Endodermal cell (in vitro differentiated cells): ENCODE measurements around the gene OTUD7B. TPM values are rescaled to one million over a fixed set of nuclear protein-coding genes. Genes with fewer than 3 reads are reported as not detected.

Experiments
- DNase-seq: peaks from one replicate; pipeline ENCODE4 v3.0.0-alpha.2; 2017
- H3K27ac ChIP-seq: 2 replicates; pipeline ENCODE4 v1.5.1; 2013; ENCODE audit warnings: mild to moderate bottlenecking, low read depth, low read length, moderate library complexity
- H3K27me3 ChIP-seq: 2 replicates; pipeline ENCODE4 v1.6.1; 2013; ENCODE audit warnings: mild to moderate bottlenecking, low read length, moderate library complexity; ENCODE audit not compliant: insufficient read depth, control insufficient read depth, poor library complexity, severe bottlenecking
- H3K36me3 ChIP-seq: 2 replicates; pipeline ENCODE4 v1.7.0; 2013; ENCODE audit warnings: mild to moderate bottlenecking, low read length, moderate library complexity; ENCODE audit not compliant: control insufficient read depth, insufficient read depth
- H3K4me1 ChIP-seq: one replicate; pipeline ENCODE4 v1.7.0; 2013; ENCODE audit warnings: low read length; ENCODE audit not compliant: control insufficient read depth, insufficient read depth
- H3K4me3 ChIP-seq: 2 replicates; pipeline ENCODE4 v1.5.1; 2013; ENCODE audit warnings: mild to moderate bottlenecking, low read length, moderate library complexity
- H3K9ac ChIP-seq: 2 replicates; pipeline ENCODE4 v1.6.1; 2013; ENCODE audit warnings: mild to moderate bottlenecking, low read length, moderate library complexity; ENCODE audit not compliant: poor library complexity, severe bottlenecking; ENCODE audit errors: extremely low read depth
- H3K9me3 ChIP-seq: 2 replicates; pipeline ENCODE4 v1.6.1; 2013; ENCODE audit warnings: mild to moderate bottlenecking, low read length, moderate library complexity; ENCODE audit not compliant: control insufficient read depth
- H3K27ac Mint-ChIP-seq: 2 replicates; pipeline ENCODE4 v1.8.0; 2020; ENCODE audit warnings: mixed read lengths
- H3K27me3 Mint-ChIP-seq: 2 replicates; pipeline ENCODE4 v1.8.0; 2021; ENCODE audit warnings: mild to moderate bottlenecking, mixed read lengths; ENCODE audit not compliant: insufficient read depth
- H3K36me3 Mint-ChIP-seq: 2 replicates; pipeline ENCODE4 v1.8.0; 2020; ENCODE audit warnings: low read depth, mixed read lengths
- H3K4me1 Mint-ChIP-seq: 2 replicates; pipeline ENCODE4 v1.8.0; 2020; ENCODE audit warnings: mixed read lengths
- H3K4me3 Mint-ChIP-seq: 2 replicates; pipeline ENCODE4 v1.8.0; 2020; ENCODE audit warnings: mild to moderate bottlenecking, moderate library complexity, mixed read lengths
- H3K9me3 Mint-ChIP-seq: 2 replicates; pipeline ENCODE4 v1.8.0; 2020; ENCODE audit warnings: mild to moderate bottlenecking, mixed read lengths
- CTCF ChIP-seq: fragments of 200-600 bp; sonication (generic); conservative IDR thresholded peaks from 2 replicates; pipeline ENCODE4 v1.5.0; 2021; ENCODE audit warnings: antibody characterized with exemption, mild to moderate bottlenecking
- WGBS, 2 experiments: methylation state at CpG; one replicate each; pipeline versions ENCODE4 v1.1.5 to v1.1.7; 2013; ENCODE audit warnings: missing lambda C conversion rate in 2 of 2, mixed read lengths in 1 of 2; ENCODE audit not compliant: insufficient coverage in 1 of 2, insufficient read length in 1 of 2; 5-methylcytosine and 5-hydroxymethylcytosine counted together
- total RNA-seq, 2 donors: library from RNA; stranded (reverse); fragmentation: NEBNext Ultra II Directional in 1 of 2; extraction: Animal tissue kit (Norgen Biotek cat#: 25700) in 1 of 2; gene quantifications; 2 replicates in 1 of 2; 3 replicates in 1 of 2; pipeline ENCODE4 v1.2.1, GENCODE V29; 2021

Gene OTUD7B
- total RNA-seq, 2 donors from 2014 or later, result 26.6 to 31.1 TPM

GRCh38 chr1:149966405-149966804 lies 44.1 kb downstream of the OTUD7B start:
- no peaks in the 10 kb centered on the region for H3K27me3 Mint-ChIP-seq
- no peaks in the 10 kb centered on the region for H3K4me1 Mint-ChIP-seq
- no peak for TF ChIP-seq CTCF
- H3K4me3 Mint-ChIP-seq, result no peak overlapping the region
- Histone ChIP-seq H3K9ac (no peak overlapping the region), H3K9me3 (no peaks in the 10 kb centered on the region), H3K4me3 (no peak overlapping the region), H3K27ac (no peak overlapping the region), H3K4me1 (no peaks in the 10 kb centered on the region), H3K27me3 (no peaks in the 10 kb centered on the region), H3K36me3 (peaks cover 71% of the 10 kb centered on the region)
- H3K36me3 Mint-ChIP-seq, result peaks cover 59% of the 10 kb centered on the region
- no peak for DNase-seq
- H3K9me3 Mint-ChIP-seq, result no peaks in the 10 kb centered on the region
- H3K27ac Mint-ChIP-seq, result no peak overlapping the region
- 80% methylated on average over 1 of the region's 1 CpG; no CpG with 5 or more reads in 1 of the 2 experiments for WGBS, 2 experiments

- Histone ChIP-seq H3K9me3 (no peaks in the 10 kb centered on the region), H3K27ac (no peak overlapping the region), H3K4me3 (no peak overlapping the region), H3K27me3 (no peaks in the 10 kb centered on the region), H3K9ac (no peak overlapping the region), H3K4me1 (no peaks in the 10 kb centered on the region), H3K36me3 (peaks cover 70% of the 10 kb centered on the region)
- WGBS, 2 experiments, result 94 to 97% methylated on average over 3 of the region's 3 CpGs
- no peak for DNase-seq
- no peak overlapping the region for H3K27ac Mint-ChIP-seq
- H3K9me3 Mint-ChIP-seq, result no peaks in the 10 kb centered on the region
- no peaks in the 10 kb centered on the region for H3K4me1 Mint-ChIP-seq
- no peaks in the 10 kb centered on the region for H3K27me3 Mint-ChIP-seq
- H3K4me3 Mint-ChIP-seq, result no peak overlapping the region
- TF ChIP-seq CTCF, result no peak
- peaks cover 59% of the 10 kb centered on the region for H3K36me3 Mint-ChIP-seq
These were observed 45.1 kb downstream of the OTUD7B start for GRCh38 chr1:149965440-149965839.

GRCh38 chr1:149963358-149963757 lies 47.2 kb downstream of the OTUD7B start:
- no peak overlapping the region for H3K4me3 ChIP-seq
- 97 to 100% methylated on average over 2 to 3 of the region's 3 CpGs for WGBS, 2 experiments
- no peak overlapping the region for H3K9ac ChIP-seq
- peaks cover 17% of the 10 kb centered on the region for H3K9me3 ChIP-seq
- peaks cover 74% of the 10 kb centered on the region for H3K36me3 Mint-ChIP-seq
- H3K27me3 Mint-ChIP-seq, result no peaks in the 10 kb centered on the region
- H3K9me3 Mint-ChIP-seq, result peaks cover 16% of the 10 kb centered on the region
- H3K27ac ChIP-seq, result no peak overlapping the region
- TF ChIP-seq CTCF, result no peak
- no peak overlapping the region for H3K4me3 Mint-ChIP-seq
- H3K27me3 ChIP-seq, result no peaks in the 10 kb centered on the region
- no peak overlapping the region for H3K27ac Mint-ChIP-seq
- no peak for DNase-seq
- H3K4me1 Mint-ChIP-seq, result no peaks in the 10 kb centered on the region
- H3K4me1 ChIP-seq, result no peaks in the 10 kb centered on the region
- H3K36me3 ChIP-seq, result peaks cover 72% of the 10 kb centered on the region
